HEK293T (cell line): Measurements from ENCODE around the gene CCDC137.

Experiments
- CTCF ChIA-PET: fragments of 350-600 bp; formaldehyde crosslinking; extraction: SDS; loops from one replicate; lab custom pipeline; 2021; ENCODE audit warnings: antibody characterized with exemption, inconsistent platforms; lab: Yijun Ruan, JAX
- POLR2A ChIA-PET: fragments of 350-600 bp; formaldehyde crosslinking; extraction: SDS; loops from one replicate; lab custom pipeline; 2020; ENCODE audit warnings: antibody characterized with exemption, inconsistent platforms; lab: Yijun Ruan, JAX
- DNase-seq: peaks from one replicate; pipeline ENCODE4 v3.0.0; 2012; ENCODE audit warnings: mixed read lengths; ENCODE audit errors: extremely low spot score
- ARNT ChIP-seq: fragments of 450-650 bp; IDR thresholded peaks from 2 replicates; pipeline ENCODE4 v1.6.1; 2017; ENCODE audit warnings: mild to moderate bottlenecking
- BHLHE40 ChIP-seq: fragments of 450-650 bp; IDR thresholded peaks from 2 replicates; pipeline ENCODE4 v1.6.1; 2016; ENCODE audit warnings: mild to moderate bottlenecking, moderate library complexity, borderline replicate concordance
- CTBP1 ChIP-seq: fragments of 450-650 bp; IDR thresholded peaks from 2 replicates; pipeline ENCODE4 v1.6.1; 2016; ENCODE audit warnings: borderline replicate concordance
- ELF4 ChIP-seq: fragments of 450-650 bp; IDR thresholded peaks from 2 replicates; pipeline ENCODE4 v1.6.1; 2017; ENCODE audit warnings: antibody characterized with exemption
- FOXA1 ChIP-seq: fragments of 450-650 bp; IDR thresholded peaks from 2 replicates; pipeline ENCODE4 v1.6.1; 2016; ENCODE audit warnings: mild to moderate bottlenecking
- FOXK2 ChIP-seq: fragments of 450-650 bp; IDR thresholded peaks from 2 replicates; pipeline ENCODE4 v1.6.1; 2016; ENCODE audit warnings: mild to moderate bottlenecking
- FOXM1 ChIP-seq: fragments of 450-650 bp; IDR thresholded peaks from 2 replicates; pipeline ENCODE4 v1.6.1; 2017; ENCODE audit warnings: mild to moderate bottlenecking, borderline replicate concordance
- HDGF ChIP-seq: fragments of 450-650 bp; IDR thresholded peaks from 2 replicates; pipeline ENCODE4 v1.6.1; 2017; ENCODE audit warnings: antibody characterized with exemption, borderline replicate concordance
- L3MBTL2 ChIP-seq: fragments of 450-650 bp; conservative IDR thresholded peaks from 2 replicates; pipeline ENCODE4 v1.6.1; 2016; ENCODE audit warnings: mild to moderate bottlenecking
- LEF1 ChIP-seq: fragments of 450-650 bp; IDR thresholded peaks from 2 replicates; pipeline ENCODE4 v1.6.1; 2017; ENCODE audit warnings: mild to moderate bottlenecking, borderline replicate concordance
- NFRKB ChIP-seq: fragments of 450-650 bp; IDR thresholded peaks from 2 replicates; pipeline ENCODE4 v1.6.1; 2016; ENCODE audit warnings: mild to moderate bottlenecking, moderate library complexity
- SP1 ChIP-seq: fragments of 450-650 bp; IDR thresholded peaks from 2 replicates; pipeline ENCODE4 v1.6.1; 2017
- SUZ12 ChIP-seq: fragments of 450-650 bp; IDR thresholded peaks from 2 replicates; pipeline ENCODE4 v1.6.1; 2016; ENCODE audit warnings: mild to moderate bottlenecking
- TARDBP ChIP-seq: fragments of 450-650 bp; IDR thresholded peaks from 2 replicates; pipeline ENCODE4 v1.6.1; 2016
- ZNF384 ChIP-seq: fragments of 450-650 bp; IDR thresholded peaks from 2 replicates; pipeline ENCODE4 v1.6.1; 2016
- TF ChIP-seq, protein P1 (sequence below): fragments of 450-650 bp; IDR thresholded peaks from 2 replicates; pipeline ENCODE4 v1.6.1; 2016

Gene CCDC137

DNA sequence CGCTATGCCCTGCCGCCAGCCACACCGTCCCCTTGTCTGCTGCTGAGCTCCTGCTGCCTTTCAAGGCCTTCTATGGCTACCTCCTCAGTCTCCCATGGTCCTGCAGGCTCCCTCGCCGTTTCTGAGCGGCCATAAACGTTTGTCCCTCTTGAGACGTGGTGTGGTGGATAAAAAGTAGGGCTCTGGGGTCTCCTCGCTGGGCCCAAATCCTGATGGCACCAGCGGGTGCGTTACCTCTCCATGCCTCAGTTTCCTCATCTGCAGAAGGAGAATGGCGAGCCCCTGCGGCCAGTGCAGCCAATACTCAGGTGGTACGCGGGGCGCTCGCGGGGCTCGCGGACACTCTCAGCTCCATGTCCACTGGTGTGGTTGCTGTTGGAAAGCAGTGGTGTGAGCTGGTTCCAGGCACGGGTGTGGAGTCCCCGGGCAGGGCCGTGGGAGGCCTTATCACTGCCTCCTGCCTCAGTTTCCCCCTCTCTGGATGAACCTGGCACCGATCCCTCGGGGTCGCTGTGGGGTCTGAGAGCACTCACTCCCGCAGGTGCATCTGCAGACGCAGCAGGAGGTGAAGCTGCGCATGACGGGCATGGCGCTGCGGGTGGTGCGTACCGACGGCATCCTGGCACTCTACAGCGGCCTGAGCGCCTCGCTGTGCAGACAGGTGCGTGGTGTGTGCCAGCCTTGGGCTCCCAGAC is 48.0 kb downstream of the CCDC137 start:
- TF ChIP-seq L3MBTL2 (no peak), BHLHE40 (no peak), FOXA1 (no peak), SUZ12 (no peak), SP1 (no peak), ZNF384 (no peak)
- DNase-seq = no peak
- POLR2A ChIA-PET = interaction anchor here (1.0 to 7.5 kb wide), 2 partner anchors 12 to 149 kb away, joined by 3 to 76 read pairs; partner anchors contain the start of gene MRPL12
- CTCF ChIA-PET = no interaction called here

DNA sequence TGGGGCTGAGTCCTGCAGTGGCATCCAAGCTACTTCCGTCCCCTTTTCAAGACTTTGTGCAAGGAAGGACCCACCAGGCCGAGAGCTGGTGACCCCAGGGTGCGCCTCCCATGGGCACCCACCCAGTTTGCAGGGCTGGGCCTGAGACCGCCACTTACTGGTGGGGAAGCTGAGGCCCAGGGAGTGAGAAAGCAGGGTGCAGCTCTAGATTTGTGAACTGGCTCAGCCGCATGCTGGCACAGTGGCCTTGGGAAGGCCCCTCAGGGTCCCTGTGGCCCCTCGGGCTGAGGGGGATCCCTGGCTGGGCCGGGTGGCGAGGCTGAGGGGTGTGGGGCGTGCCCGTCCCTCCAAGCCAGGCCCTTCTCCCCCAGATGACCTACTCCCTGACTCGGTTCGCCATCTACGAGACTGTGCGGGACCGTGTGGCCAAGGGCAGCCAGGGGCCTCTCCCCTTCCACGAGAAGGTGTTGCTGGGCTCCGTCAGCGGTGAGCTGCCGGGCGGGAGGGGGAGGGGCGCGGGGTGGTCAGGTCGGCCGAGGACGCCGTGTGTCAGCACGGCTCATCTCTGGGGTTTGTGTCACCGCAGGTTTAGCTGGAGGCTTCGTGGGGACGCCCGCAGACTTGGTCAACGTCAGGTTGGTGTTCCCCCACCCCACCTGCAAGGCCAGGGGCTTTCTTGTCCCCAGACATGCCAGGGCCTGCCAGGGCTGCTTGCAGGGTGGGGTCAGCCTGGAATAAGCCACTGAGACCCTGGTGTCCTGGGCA is 48.8 kb downstream of the CCDC137 start:
- TF ChIP-seq NFRKB = no peak
- no peak for TF ChIP-seq SUZ12
- no peak for TF ChIP-seq FOXK2
- no peak for TF ChIP-seq CTBP1
- TF ChIP-seq BHLHE40 = no peak
- TF ChIP-seq ELF4 = no peak
- TF ChIP-seq HDGF = no peak
- no peak for TF ChIP-seq L3MBTL2
- TF ChIP-seq FOXA1 = no peak
- no peak for TF ChIP-seq ZNF384
- no peak for TF ChIP-seq TARDBP
- no peak for TF ChIP-seq FOXM1
- TF ChIP-seq SP1 = no peak
- no peak for TF ChIP-seq ARNT
- no peak for TF ChIP-seq LEF1
- TF ChIP-seq, protein P1, sequence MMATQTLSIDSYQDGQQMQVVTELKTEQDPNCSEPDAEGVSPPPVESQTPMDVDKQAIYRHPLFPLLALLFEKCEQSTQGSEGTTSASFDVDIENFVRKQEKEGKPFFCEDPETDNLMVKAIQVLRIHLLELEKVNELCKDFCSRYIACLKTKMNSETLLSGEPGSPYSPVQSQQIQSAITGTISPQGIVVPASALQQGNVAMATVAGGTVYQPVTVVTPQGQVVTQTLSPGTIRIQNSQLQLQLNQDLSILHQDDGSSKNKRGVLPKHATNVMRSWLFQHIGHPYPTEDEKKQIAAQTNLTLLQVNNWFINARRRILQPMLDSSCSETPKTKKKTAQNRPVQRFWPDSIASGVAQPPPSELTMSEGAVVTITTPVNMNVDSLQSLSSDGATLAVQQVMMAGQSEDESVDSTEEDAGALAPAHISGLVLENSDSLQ = no peak
- ChIA-PET CTCF (no interaction called here), POLR2A (interaction anchor here (7.5 kb wide), 1 partner anchor 13 kb away, joined by 76 read pairs; the partner anchor contains the start of gene MRPL12)
- DNase-seq = no peak

DNA sequence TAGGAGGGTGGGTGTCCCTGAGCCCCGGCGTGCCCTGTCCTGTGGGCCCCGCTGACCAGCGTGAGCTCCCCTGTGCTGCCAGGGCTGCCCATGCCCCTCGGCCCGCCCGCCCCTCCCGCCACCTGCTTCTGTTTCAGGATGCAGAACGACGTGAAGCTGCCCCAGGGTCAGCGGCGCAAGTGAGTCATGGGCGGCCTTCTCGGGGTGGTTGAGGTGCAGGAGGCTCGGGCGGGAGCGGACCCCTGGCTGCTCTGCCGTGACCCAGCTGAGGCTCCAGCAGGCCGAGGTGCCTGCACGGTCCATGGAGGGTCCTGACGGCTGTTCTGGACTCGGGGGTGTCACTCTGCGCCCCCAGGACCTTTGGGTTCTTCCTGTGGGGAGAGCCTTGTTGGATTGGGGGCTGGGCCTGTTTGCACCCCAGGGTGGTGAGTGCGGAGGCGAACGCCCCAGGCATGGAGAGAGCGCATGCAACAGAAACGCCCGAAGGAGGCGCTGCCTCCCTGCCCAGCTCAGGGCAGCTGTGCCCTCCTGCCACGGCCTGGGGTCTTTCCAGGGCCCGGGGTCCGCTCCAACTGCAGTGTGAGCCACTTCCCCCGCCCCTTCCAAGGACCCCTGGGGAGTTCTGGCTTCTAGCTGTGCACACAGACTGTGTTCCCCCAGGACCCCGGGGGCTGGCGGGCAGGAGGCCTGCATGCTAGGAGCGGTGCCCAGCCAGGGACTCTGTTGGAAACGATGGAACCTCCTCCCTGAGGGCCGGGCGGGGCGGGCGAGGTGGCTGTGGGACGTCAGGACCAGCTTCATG is 49.5 kb downstream of the CCDC137 start:
- POLR2A ChIA-PET = interaction anchor here (7.5 kb wide), 1 partner anchor 13 kb away, joined by 76 read pairs; the partner anchor contains the start of gene MRPL12

DNA sequence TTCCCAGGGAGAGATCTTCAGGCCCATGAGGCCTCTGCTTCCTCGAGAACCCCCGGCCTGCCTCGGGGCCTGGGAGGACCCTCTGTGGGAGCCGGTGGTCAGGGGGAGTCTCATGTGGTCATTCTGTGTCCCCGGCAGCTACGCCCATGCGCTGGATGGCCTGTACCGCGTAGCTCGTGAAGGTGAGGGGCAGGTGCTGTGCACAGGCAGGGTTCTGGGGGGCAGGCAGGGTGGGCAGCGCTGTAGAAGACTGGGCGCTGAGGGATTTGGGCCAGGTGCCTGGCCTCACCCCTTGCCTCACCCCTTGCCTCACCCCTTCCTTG is 50.1 kb downstream of the CCDC137 start:
- no peak for DNase-seq
- ChIA-PET CTCF (no interaction called here), POLR2A (interaction anchor here (7.5 kb wide), 1 partner anchor 14 kb away, joined by 76 read pairs; the partner anchor contains the start of gene MRPL12)
- TF ChIP-seq FOXK2 = no peak
- TF ChIP-seq, protein P1 = no peak
- no peak for TF ChIP-seq LEF1
- no peak for TF ChIP-seq ELF4
- TF ChIP-seq TARDBP = no peak
- no peak for TF ChIP-seq ZNF384
- TF ChIP-seq BHLHE40 = no peak
- TF ChIP-seq FOXM1 = no peak
- no peak for TF ChIP-seq FOXA1
- TF ChIP-seq HDGF = no peak
- TF ChIP-seq ARNT = no peak
- no peak for TF ChIP-seq SP1

More for the DNA sequence above, 49.5 kb downstream of the CCDC137 start:
- no peak for DNase-seq
- no peak for TF ChIP-seq NFRKB
- CTCF ChIA-PET = no interaction called here

DNA sequence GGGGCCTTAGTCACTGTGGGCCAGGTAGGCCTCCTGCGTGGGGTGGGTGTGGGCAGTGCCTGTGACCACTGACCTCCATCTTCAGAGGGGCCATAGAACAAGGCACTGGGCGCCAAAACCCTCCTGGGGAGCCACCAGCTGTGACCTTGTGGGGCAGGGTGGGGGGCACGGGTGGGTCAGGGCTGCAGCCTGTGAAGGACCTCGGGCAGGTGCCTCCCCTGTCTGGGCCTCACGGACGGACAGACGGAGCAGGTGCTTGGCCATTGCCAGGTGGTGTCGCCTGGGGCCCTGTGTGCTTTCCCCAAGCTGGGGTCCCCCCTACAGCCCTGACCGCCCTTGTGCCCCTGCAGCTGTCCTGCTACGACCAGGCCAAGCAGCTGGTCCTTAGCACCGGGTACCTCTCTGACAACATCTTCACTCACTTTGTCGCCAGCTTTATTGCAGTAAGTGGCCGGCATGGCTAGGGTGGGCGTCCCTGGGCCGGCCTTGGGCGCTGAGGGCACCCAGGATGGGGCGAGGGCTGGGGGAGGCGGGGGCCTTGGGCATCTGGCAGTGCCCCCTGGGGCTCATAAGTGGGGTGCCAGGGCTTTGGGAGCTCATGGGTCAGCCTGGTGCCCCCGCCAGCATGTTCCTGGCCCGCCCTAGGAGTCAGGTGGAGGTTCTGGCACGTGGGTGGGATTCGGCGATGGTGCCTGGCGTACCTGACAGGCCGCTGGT is 50.7 kb downstream of the CCDC137 start:
- ChIA-PET CTCF (interaction anchor here (1.0 kb wide), 1 partner anchor 16 kb away, joined by 3 read pairs; no protein-coding TSS in a partner anchor), POLR2A (interaction anchor here (7.5 kb wide), 1 partner anchor 14 kb away, joined by 76 read pairs; the partner anchor contains the start of gene MRPL12)
- TF ChIP-seq SP1 (no peak), LEF1 (no peak), ZNF384 (no peak), CTBP1 (no peak), TARDBP (no peak), SUZ12 (no peak), ELF4 (no peak), BHLHE40 (no peak), FOXM1 (no peak), ARNT (no peak), NFRKB (no peak), HDGF (no peak), FOXK2 (no peak), L3MBTL2 (no peak), FOXA1 (no peak)
- TF ChIP-seq, protein P1 = no peak

More for the DNA sequence above, 50.7 kb downstream of the CCDC137 start:
- no peak for DNase-seq
